8988T (cell line): Measurements from ENCODE around the gene CKMT1A.
"Not testable (repeated sequence)": the region's sequence is repeated elsewhere in the genome, so short reads cannot be mapped to it uniquely, and the experiment has no call there.

Experiments
- DNase-seq: peaks from one replicate; pipeline ENCODE4 v3.0.0; 2011

Gene CKMT1A

GRCh38 chr15:43693148-43694022, at the start of gene CKMT1A:
CKMT1A (plus strand) TSS chr15:43693859; CDS start chr15:43694051, 192 bp downstream.
- DNase-seq = not testable (repeated sequence)

- no peak for DNase-seq
Observed at GRCh38 chr15:43648649-43649429, 44.8 kb upstream of the CKMT1A start, which contains the start of gene CATSPER2. CATSPER2 (minus strand) TSS chr15:43648844; CDS start chr15:43648061, 783 bp downstream.

GRCh38 chr15:43649430-43649926, 44.2 kb upstream of the CKMT1A start:
- not testable (repeated sequence) for DNase-seq

GRCh38 chr15:43659727-43660126, 33.9 kb upstream of the CKMT1A start:
- DNase-seq = not testable (repeated sequence)

GRCh38 chr15:43662293-43662692, 31.4 kb upstream of the CKMT1A start:
- DNase-seq = not testable (repeated sequence)

- DNase-seq = not testable (repeated sequence)
Observed at GRCh38 chr15:43663333-43663732, 30.3 kb upstream of the CKMT1A start.

- not testable (repeated sequence) for DNase-seq
Observed at GRCh38 chr15:43666177-43666576, 27.5 kb upstream of the CKMT1A start.

- not testable (repeated sequence) for DNase-seq
Observed at GRCh38 chr15:43674175-43674574, 19.5 kb upstream of the CKMT1A start.

- not testable (repeated sequence) for DNase-seq
Observed at GRCh38 chr15:43689604-43690301, 3.9 kb upstream of the CKMT1A start.

GRCh38 chr15:43692679-43693078, 980 bp upstream of the CKMT1A start:
- DNase-seq = not testable (repeated sequence)

GRCh38 chr15:43702174-43702573, 8.5 kb downstream of the CKMT1A start:
- DNase-seq = no peak

- no peak for DNase-seq
Observed at GRCh38 chr15:43702701-43703424, 9.2 kb downstream of the CKMT1A start.

- DNase-seq = not testable (repeated sequence)
Observed at GRCh38 chr15:43710431-43711131, 16.9 kb downstream of the CKMT1A start.

GRCh38 chr15:43723151-43723550, 29.5 kb downstream of the CKMT1A start:
- DNase-seq = no peak

GRCh38 chr15:43726306-43726705, 32.6 kb downstream of the CKMT1A start:
- DNase-seq = not testable (repeated sequence)

GRCh38 chr15:43728053-43728725, 34.5 kb downstream of the CKMT1A start:
- DNase-seq = not testable (repeated sequence)

- DNase-seq = no peak
Observed at GRCh38 chr15:43735416-43735815, 41.8 kb downstream of the CKMT1A start.

GRCh38 chr15:43746245-43746902, 52.7 kb downstream of the CKMT1A start, which contains the start of gene PDIA3:
PDIA3 (plus strand) TSS chr15:43746438; CDS start chr15:43746540, 102 bp downstream.
- peak; percentile 84 for DNase-seq

GRCh38 chr15:43746903-43747309, 53.2 kb downstream of the CKMT1A start:
- DNase-seq = not testable (repeated sequence)

GRCh38 chr15:43748376-43748775, 54.7 kb downstream of the CKMT1A start:
- DNase-seq = no peak
